ENCODE data around the gene DSCAM.

DSCAM gene

GRCh38 chr21:40689840-40690360 is 157.1 kb downstream of the DSCAM start:
- no peak for DNase-seq

- no peak for DNase-seq
These were observed 157.7 kb downstream of the DSCAM start for GRCh38 chr21:40689217-40689616.

GRCh38 chr21:40688106-40688864 is 158.7 kb downstream of the DSCAM start:
- DNase-seq: no peak

- DNase-seq: no peak
These were observed 159.3 kb downstream of the DSCAM start for GRCh38 chr21:40687625-40688024.

GRCh38 chr21:40686526-40686925 is 160.4 kb downstream of the DSCAM start:
- DNase-seq: no peak

- no peak for DNase-seq
These were observed 161.8 kb downstream of the DSCAM start for GRCh38 chr21:40685141-40685540.

GRCh38 chr21:40684726-40685125 is 162.2 kb downstream of the DSCAM start:
- no peak for DNase-seq

GRCh38 chr21:40683349-40683748 is 163.6 kb downstream of the DSCAM start:
- no peak for DNase-seq

- DNase-seq: no peak
These were observed 165.6 kb downstream of the DSCAM start for GRCh38 chr21:40681164-40681859.

GRCh38 chr21:40680311-40680710 is 166.6 kb downstream of the DSCAM start:
- no peak for DNase-seq

GRCh38 chr21:40678681-40679284 is 168.2 kb downstream of the DSCAM start:
- no peak for DNase-seq

GRCh38 chr21:40675017-40675416 is 171.9 kb downstream of the DSCAM start:
- DNase-seq: no peak

- DNase-seq: no peak
These were observed 174.4 kb downstream of the DSCAM start for GRCh38 chr21:40672602-40673001.

- no peak for DNase-seq
These were observed 175.2 kb downstream of the DSCAM start for GRCh38 chr21:40671716-40672115.

- no peak for DNase-seq
These were observed 178.2 kb downstream of the DSCAM start for GRCh38 chr21:40668555-40669275.

GRCh38 chr21:40667967-40668366 is 179.0 kb downstream of the DSCAM start:
- no peak for DNase-seq

GRCh38 chr21:40662889-40663288 is 184.1 kb downstream of the DSCAM start:
- no peak for DNase-seq

- DNase-seq: no peak
These were observed 186.5 kb downstream of the DSCAM start for GRCh38 chr21:40660461-40660860.

GRCh38 chr21:40658311-40658710 is 188.6 kb downstream of the DSCAM start:
- no peak for DNase-seq

GRCh38 chr21:40652436-40652835 is 194.5 kb downstream of the DSCAM start:
- no peak for DNase-seq

- no peak for DNase-seq
These were observed 199.3 kb downstream of the DSCAM start for GRCh38 chr21:40647706-40648105.

GRCh38 chr21:40646651-40647050 is 200.3 kb downstream of the DSCAM start:
- no peak for DNase-seq

GRCh38 chr21:40641042-40641441 is 205.9 kb downstream of the DSCAM start:
- DNase-seq: no peak
